GM12891 (cell line): ENCODE results near the gene C19orf53.
"Not testable (repeated sequence)": the region's sequence is repeated elsewhere in the genome, so short reads cannot be mapped to it uniquely, and the experiment has no call there.

Experiments
- DNase-seq: peaks from one replicate; pipeline ENCODE4 v3.0.0; 2011; ENCODE audit warnings: low spot score; ENCODE audit not compliant: insufficient read length
- FAIRE-seq: peaks from 2 replicates; lab custom pipeline; 2011; peaks lifted over from hg19 to GRCh38; lab: Jason Lieb, UNC
- PAX5 ChIP-seq: IDR thresholded peaks from 2 replicates; pipeline ENCODE4 v1.6.1; 2011; ENCODE audit warnings: low read length, moderate library complexity, mild to moderate bottlenecking; ENCODE audit not compliant: insufficient read depth, severe bottlenecking
- POLR2A ChIP-seq: IDR thresholded peaks from 2 replicates; pipeline ENCODE4 v1.6.1; 2011; ENCODE audit warnings: low read depth, low read length, control low read depth
- POLR2AphosphoS5 ChIP-seq: IDR thresholded peaks from 2 replicates; pipeline ENCODE4 v1.6.1; 2011; ENCODE audit warnings: low read depth, low read length, control low read depth
- POU2F2 ChIP-seq: IDR thresholded peaks from 2 replicates; pipeline ENCODE4 v1.6.1; 2011; ENCODE audit warnings: low read depth, mild to moderate bottlenecking, control low read depth, low read length, moderate library complexity
- SPI1 ChIP-seq: IDR thresholded peaks from 2 replicates; pipeline ENCODE4 v1.6.1; 2011; ENCODE audit warnings: low read depth, low read length, control low read depth
- TAF1 ChIP-seq: IDR thresholded peaks from 2 replicates; pipeline ENCODE4 v1.6.1; 2011; ENCODE audit warnings: low read depth, low read length, control low read depth

The C19orf53 gene

GRCh38 chr19:13763265-13763664, 11.0 kb upstream of the C19orf53 start:
- TF ChIP-seq POLR2AphosphoS5 = no peak
- no peak for TF ChIP-seq POU2F2
- TF ChIP-seq TAF1 = no peak
- no peak for TF ChIP-seq PAX5
- TF ChIP-seq POLR2A = no peak
- no peak for TF ChIP-seq SPI1
- no peak for FAIRE-seq
- no peak for DNase-seq

GRCh38 chr19:13764101-13764807, 10.0 kb upstream of the C19orf53 start, which contains the start of gene MRI1:
MRI1 (plus strand) TSS chr19:13764522; CDS start chr19:13764589, 67 bp downstream.
- no peak for TF ChIP-seq PAX5
- 0 out of 2 replicates have a peak, but pooled peaks have one; percentile 26 for TF ChIP-seq POLR2A
- no peak for TF ChIP-seq SPI1
- FAIRE-seq (peak; percentile 94), DNase-seq (peak; percentile 84)

GRCh38 chr19:13764821-13765394, 9.3 kb upstream of the C19orf53 start:
- DNase-seq = no peak
- no peak for TF ChIP-seq POLR2AphosphoS5
- no peak for TF ChIP-seq PAX5
- no peak for TF ChIP-seq POU2F2
- no peak for TF ChIP-seq TAF1
- no peak for TF ChIP-seq POLR2A
- peak; percentile 5 for FAIRE-seq

GRCh38 chr19:13765395-13766094, 8.7 kb upstream of the C19orf53 start:
- DNase-seq (no peak), FAIRE-seq (peak; percentile 83)
- TF ChIP-seq PAX5 = no peak
- 0 out of 2 replicates have a peak, but pooled peaks have one; percentile 15 for TF ChIP-seq SPI1

GRCh38 chr19:13766095-13766481, 8.2 kb upstream of the C19orf53 start:
- DNase-seq (no peak), FAIRE-seq (no peak)
- no peak for TF ChIP-seq POU2F2
- no peak for TF ChIP-seq SPI1

GRCh38 chr19:13768510-13768909, 5.7 kb upstream of the C19orf53 start:
- no peak for FAIRE-seq
- TF ChIP-seq POU2F2 = no peak
- no peak for TF ChIP-seq POLR2A
- TF ChIP-seq TAF1 = no peak
- no peak for TF ChIP-seq POLR2AphosphoS5
- TF ChIP-seq SPI1 = no peak
- no peak for TF ChIP-seq PAX5
- no peak for DNase-seq

- no peak for TF ChIP-seq PAX5
- no peak for TF ChIP-seq TAF1
- TF ChIP-seq POU2F2 = no peak
- TF ChIP-seq SPI1 = no peak
- TF ChIP-seq POLR2AphosphoS5 = no peak
- TF ChIP-seq POLR2A = no peak
- FAIRE-seq (no peak), DNase-seq (no peak)
Measured at GRCh38 chr19:13770013-13770635, 4.1 kb upstream of the C19orf53 start.

- TF ChIP-seq TAF1 (no peak), POU2F2 (no peak), POLR2AphosphoS5 (no peak), SPI1 (no peak), PAX5 (no peak), POLR2A (no peak)
- no peak for FAIRE-seq
- no peak for DNase-seq
Measured at GRCh38 chr19:13778398-13778797, 4.1 kb downstream of the C19orf53 start.

- FAIRE-seq = no peak
- no peak for DNase-seq
- TF ChIP-seq PAX5 = no peak
- no peak for TF ChIP-seq TAF1
- no peak; the same call in 1 of the 2 replicates for TF ChIP-seq POLR2AphosphoS5
- no peak for TF ChIP-seq POLR2A
- TF ChIP-seq SPI1 = no peak
- TF ChIP-seq POU2F2 = no peak
Measured at GRCh38 chr19:13778847-13779246, 4.6 kb downstream of the C19orf53 start.

GRCh38 chr19:13779794-13780193, 5.5 kb downstream of the C19orf53 start:
- not testable (repeated sequence) for FAIRE-seq, DNase-seq
